CD4-positive, alpha-beta T cell (primary cell): Measurements from ENCODE around the gene TENM4. TPM values are rescaled to one million over a fixed set of nuclear protein-coding genes. Genes with fewer than 3 reads are reported as not detected.

ENCODE experiments used
- ATAC-seq: fragments of 200-7000 bp; cut with Tn5 transposase; one replicate; pipeline ENCODE4 v1.10.0; 2022; ENCODE audit warnings: mild to moderate bottlenecking; ENCODE audit not compliant: poor library complexity
- CTCF ChIA-PET: fragments of 350-600 bp; sonication (Branson Sonifier 250); formaldehyde crosslinking; loops from one replicate; lab custom pipeline; 2021; ENCODE audit warnings: antibody characterized with exemption, inconsistent platforms; lab: Charles Lee
- POLR2A ChIA-PET: fragments of 350-600 bp; sonication (Branson Sonifier 250); formaldehyde crosslinking; loops from one replicate; lab custom pipeline; 2021; ENCODE audit warnings: antibody characterized with exemption, inconsistent platforms; lab: Charles Lee
- DNase-seq, 14 experiments: peaks; one replicate each; pipeline ENCODE4 v3.0.0-alpha.2; 2013 to 2020; ENCODE audit warnings: mixed read lengths in 2 of 14
- H3K27ac ChIP-seq, 2 donors: one replicate each; pipeline versions ENCODE4 v1.5.1 to v1.7.0; 2013; ENCODE audit warnings: low read length in 2 of 2, low read depth in 1 of 2, mild to moderate bottlenecking in 1 of 2
- H3K27me3 ChIP-seq, 2 experiments: 1 replicate in 1 of 2; 2 replicates in 1 of 2; pipeline versions ENCODE4 v1.6.1 to v1.7.0; 2013; ENCODE audit warnings: low read length in 2 of 2, control low read depth in 1 of 2, mild to moderate bottlenecking in 1 of 2, moderate library complexity in 1 of 2; ENCODE audit not compliant: insufficient read depth in 2 of 2, control insufficient read depth in 1 of 2
- H3K36me3 ChIP-seq: one replicate; pipeline ENCODE4 v1.6.1; 2013; ENCODE audit warnings: low read length, control low read depth; ENCODE audit not compliant: insufficient read depth
- H3K4me1 ChIP-seq: one replicate; pipeline ENCODE4 v1.6.1; 2013; ENCODE audit warnings: low read length, control low read depth; ENCODE audit not compliant: insufficient read depth
- H3K4me3 ChIP-seq: one replicate; pipeline ENCODE4 v1.5.1; 2013; ENCODE audit warnings: mild to moderate bottlenecking, low read length, moderate library complexity
- H3K9me3 ChIP-seq, 2 experiments: 1 replicate in 1 of 2; 2 replicates in 1 of 2; pipeline versions ENCODE4 v1.6.1 to v1.7.0; 2013; ENCODE audit warnings: low read length in 2 of 2, mild to moderate bottlenecking in 2 of 2, control low read depth in 1 of 2, moderate library complexity in 1 of 2; ENCODE audit not compliant: control insufficient read depth in 1 of 2, insufficient read depth in 1 of 2
- H3K27ac Mint-ChIP-seq: one replicate; pipeline ENCODE4 v1.8.0; 2020; ENCODE audit warnings: mixed read lengths
- H3K27me3 Mint-ChIP-seq: one replicate; pipeline ENCODE4 v1.8.0; 2021; ENCODE audit warnings: mixed read lengths
- H3K36me3 Mint-ChIP-seq: one replicate; pipeline ENCODE4 v1.8.0; 2021; ENCODE audit warnings: low read depth, mixed read lengths
- H3K4me1 Mint-ChIP-seq: one replicate; pipeline ENCODE4 v1.8.0; 2021; ENCODE audit warnings: low read depth, mixed read lengths
- H3K4me3 Mint-ChIP-seq: one replicate; pipeline ENCODE4 v1.8.0; 2020; ENCODE audit warnings: mild to moderate bottlenecking, mixed read lengths
- H3K9me3 Mint-ChIP-seq: one replicate; pipeline ENCODE4 v1.8.0; 2020; ENCODE audit warnings: mixed read lengths
- CTCF ChIP-seq: fragments of 200-600 bp; IDR thresholded peaks from one replicate; pipeline ENCODE4 v1.8.0; 2022; ENCODE audit warnings: antibody characterized with exemption, mild to moderate bottlenecking
- intact Hi-C, 2 experiments: fragments of 100-400 bp; cut with DNase I in 1 of 2; cut with micrococcal nuclease in 1 of 2; formaldehyde crosslinking; loops; one replicate each; pipeline versions ENCODE4 v1.15.1 to v1.9.0; 2023 to 2025; cut with DNase I, micrococcal nuclease
- total RNA-seq, 174 experiments: library from RNA in 2 of 174; stranded (reverse) in 2 of 174; gene quantifications; one replicate each; pipeline ENCODE4 v1.2.3 and lab custom pipeline; 2021 to 2026

TENM4 gene
- total RNA-seq, 2 experiments from 2014 or later: 0.22 to 0.31 TPM

GRCh38 chr11:79241852-79242241 lies 199.0 kb downstream of the TENM4 start:
- intact Hi-C loops: no loop called here
- H3K27ac ChIP-seq: no peak overlapping the region
- ChIA-PET POLR2A (no interaction called here), CTCF (no interaction called here)
- H3K4me1 ChIP-seq: no peaks in the 10 kb centered on the region
- ATAC-seq (no peak), DNase-seq (no peak)
- no peaks in the 10 kb centered on the region for H3K9me3 Mint-ChIP-seq
- H3K36me3 ChIP-seq: no peaks in the 10 kb centered on the region
- no peak overlapping the region for H3K4me3 Mint-ChIP-seq
- no peaks in the 10 kb centered on the region for H3K4me1 Mint-ChIP-seq
- H3K27ac Mint-ChIP-seq: no peak overlapping the region
- peaks cover 4% of the 10 kb centered on the region for H3K27me3 Mint-ChIP-seq
- no peaks in the 10 kb centered on the region for H3K27me3 ChIP-seq
- no peak for TF ChIP-seq CTCF
- H3K4me3 ChIP-seq: no peak overlapping the region
- no peaks in the 10 kb centered on the region for H3K36me3 Mint-ChIP-seq
- peaks cover 0 to 9% of the 10 kb centered on the region in 2 experiments for H3K9me3 ChIP-seq

GRCh38 chr11:79241205-79241851 lies 199.5 kb downstream of the TENM4 start:
- intact Hi-C loops: no loop called here
- Mint-ChIP-seq H3K4me3 (no peak overlapping the region), H3K4me1 (no peaks in the 10 kb centered on the region), H3K36me3 (no peaks in the 10 kb centered on the region), H3K9me3 (no peaks in the 10 kb centered on the region), H3K27ac (no peak overlapping the region), H3K27me3 (peaks cover 4% of the 10 kb centered on the region)
- H3K4me1 ChIP-seq: no peaks in the 10 kb centered on the region
- ChIA-PET CTCF (no interaction called here), POLR2A (no interaction called here)
- ATAC-seq (no peak), DNase-seq (no peak)
- no peak for TF ChIP-seq CTCF
- H3K4me3 ChIP-seq: no peak overlapping the region
- no peaks in the 10 kb centered on the region for H3K36me3 ChIP-seq
- H3K27me3 ChIP-seq: no peaks in the 10 kb centered on the region
- H3K27ac ChIP-seq: no peak overlapping the region
- peaks cover 0 to 9% of the 10 kb centered on the region in 2 experiments for H3K9me3 ChIP-seq

- H3K36me3 Mint-ChIP-seq: no peaks in the 10 kb centered on the region
- peaks cover 4% of the 10 kb centered on the region for H3K27me3 Mint-ChIP-seq
- H3K27me3 ChIP-seq: no peaks in the 10 kb centered on the region
- H3K9me3 Mint-ChIP-seq: no peaks in the 10 kb centered on the region
- no peaks in the 10 kb centered on the region for H3K4me1 Mint-ChIP-seq
- no peak for TF ChIP-seq CTCF
- CTCF ChIA-PET: no interaction called here
- ATAC-seq (no peak), DNase-seq (no peak)
- no peaks in the 10 kb centered on the region for H3K9me3 ChIP-seq
- no peaks in the 10 kb centered on the region for H3K4me1 ChIP-seq
- H3K4me3 ChIP-seq: no peak overlapping the region
- intact Hi-C loops: no loop called here
- H3K36me3 ChIP-seq: no peaks in the 10 kb centered on the region
- POLR2A ChIA-PET: no interaction called here
- no peak overlapping the region for H3K4me3 Mint-ChIP-seq
- H3K27ac Mint-ChIP-seq: no peak overlapping the region
- H3K27ac ChIP-seq: no peak overlapping the region
These were observed 203.1 kb downstream of the TENM4 start for GRCh38 chr11:79237703-79238102.
